HuH-7.5 (cell line): Measurements from ENCODE around the gene FOXP1.
"Not testable (repeated sequence)": the region's sequence is repeated elsewhere in the genome, so short reads cannot be mapped to it uniquely, and the experiment has no call there.

Experiments
- DNase-seq: peaks from one replicate; pipeline ENCODE4 v3.0.0; 2011; ENCODE audit warnings: low spot score

Gene FOXP1

DNA sequence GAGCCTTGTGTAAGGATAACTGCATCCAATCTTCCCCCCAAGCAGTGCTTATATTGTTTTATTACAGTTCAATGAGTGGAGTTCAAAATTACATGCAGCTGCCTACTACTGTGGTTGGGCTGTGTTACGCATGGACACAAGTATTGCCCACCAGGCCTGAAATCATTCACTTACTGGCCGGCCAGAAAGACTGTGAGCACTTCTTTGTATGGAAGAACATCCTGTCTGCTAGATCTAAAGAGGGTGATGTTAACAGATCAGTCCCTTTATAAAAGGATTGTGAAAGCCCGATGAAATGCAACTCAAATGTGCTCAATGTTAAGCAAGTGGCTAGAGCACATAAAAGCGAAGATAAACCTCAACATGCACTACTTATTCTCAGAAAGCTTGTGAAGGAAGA lies 132.5 kb downstream of the FOXP1 start:
- DNase-seq, result no peak

DNA sequence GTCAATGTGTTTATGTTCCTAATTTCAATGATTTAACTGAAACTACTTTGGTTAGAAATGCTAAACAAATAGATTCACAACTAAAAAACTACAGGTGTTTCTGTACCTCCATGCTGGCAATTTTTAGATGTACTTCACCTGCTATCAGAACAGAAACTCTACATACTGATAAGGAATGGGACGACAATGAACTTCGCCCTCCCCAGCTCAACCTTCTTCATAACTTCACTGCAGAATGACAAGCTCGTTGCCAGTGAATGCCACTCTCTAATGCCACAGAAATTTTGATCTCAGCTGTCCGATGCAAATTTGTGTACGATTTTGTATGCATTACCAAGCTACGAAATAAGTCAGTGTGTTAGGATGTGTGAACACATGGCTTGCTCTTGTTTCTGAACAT lies 133.4 kb downstream of the FOXP1 start:
- no peak for DNase-seq

DNA sequence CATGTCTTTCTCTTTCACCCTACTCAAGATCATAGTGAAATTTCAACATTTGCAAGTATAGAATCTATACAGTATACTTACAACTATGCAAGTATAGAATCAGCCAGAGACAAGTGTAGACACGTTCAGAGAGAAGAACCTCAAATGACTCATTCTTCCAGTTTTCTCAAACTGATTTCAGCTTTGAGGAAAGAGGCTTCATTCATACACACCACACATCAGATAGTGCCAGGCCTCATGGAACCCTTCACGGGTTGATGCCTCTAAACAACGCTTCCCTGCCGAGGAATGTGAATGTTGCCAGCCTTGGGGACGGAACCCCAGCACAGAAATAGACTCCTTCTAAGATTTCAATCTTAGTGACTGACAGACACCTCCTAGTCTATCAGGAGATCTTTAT lies 135.7 kb downstream of the FOXP1 start:
- DNase-seq, result no peak

DNA sequence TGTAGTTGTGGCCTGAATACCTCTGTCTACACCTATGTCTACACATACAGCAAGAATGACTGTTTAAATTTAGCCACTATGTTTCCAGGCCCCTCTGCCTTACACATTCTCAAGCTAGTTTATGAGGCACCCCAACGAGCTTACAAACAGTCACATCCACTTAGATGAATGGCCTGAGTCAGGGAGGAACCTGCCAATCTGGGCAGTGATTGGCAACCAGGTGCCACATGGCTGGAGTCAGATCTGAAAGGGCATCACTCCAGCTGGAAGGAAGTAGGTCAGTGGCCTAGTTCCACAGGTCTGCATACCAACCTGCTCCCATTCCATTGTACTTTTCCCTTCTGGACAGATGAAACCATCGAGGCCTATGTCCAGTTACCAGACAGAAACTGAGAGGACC lies 136.3 kb downstream of the FOXP1 start:
- DNase-seq, result no peak

DNA sequence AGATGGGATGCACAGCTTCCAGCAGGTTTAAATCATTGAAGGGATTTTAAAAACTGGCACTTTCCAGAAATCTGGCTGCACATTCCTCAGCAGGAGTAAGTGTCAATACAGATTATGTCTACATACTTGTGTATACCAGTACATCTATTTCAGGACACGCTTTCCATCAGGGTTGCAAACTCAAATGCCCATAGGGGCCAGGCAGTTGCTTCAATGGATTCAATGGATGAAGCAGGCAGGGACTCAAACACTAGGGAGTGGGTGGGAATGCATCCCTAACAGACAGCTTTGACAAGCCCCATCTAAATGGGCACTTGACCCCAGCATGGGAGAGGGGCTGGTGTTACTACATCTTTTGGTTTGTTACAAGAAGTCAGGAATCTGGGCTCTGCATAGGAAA lies 136.8 kb downstream of the FOXP1 start:
- DNase-seq, result no peak

DNA sequence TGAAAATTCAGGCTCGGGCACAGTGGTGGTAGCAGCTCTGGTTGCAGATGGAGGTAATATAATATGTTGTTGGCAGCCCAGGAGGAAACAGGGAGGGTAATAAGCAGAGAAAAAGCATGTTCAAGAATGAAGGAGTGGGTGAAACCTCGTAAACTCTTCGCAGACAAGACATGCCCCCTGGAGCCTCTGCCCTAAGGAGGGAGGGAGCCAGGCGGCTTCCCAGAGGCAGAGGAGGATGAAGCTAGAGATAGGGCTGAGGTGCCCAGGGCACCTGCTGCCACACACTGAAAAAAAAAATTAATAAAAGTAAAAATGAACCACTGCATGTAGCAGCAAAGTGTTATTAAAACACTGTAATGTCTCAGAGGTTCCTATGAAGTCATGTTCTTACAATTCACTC lies 137.3 kb downstream of the FOXP1 start:
- no peak for DNase-seq

DNA sequence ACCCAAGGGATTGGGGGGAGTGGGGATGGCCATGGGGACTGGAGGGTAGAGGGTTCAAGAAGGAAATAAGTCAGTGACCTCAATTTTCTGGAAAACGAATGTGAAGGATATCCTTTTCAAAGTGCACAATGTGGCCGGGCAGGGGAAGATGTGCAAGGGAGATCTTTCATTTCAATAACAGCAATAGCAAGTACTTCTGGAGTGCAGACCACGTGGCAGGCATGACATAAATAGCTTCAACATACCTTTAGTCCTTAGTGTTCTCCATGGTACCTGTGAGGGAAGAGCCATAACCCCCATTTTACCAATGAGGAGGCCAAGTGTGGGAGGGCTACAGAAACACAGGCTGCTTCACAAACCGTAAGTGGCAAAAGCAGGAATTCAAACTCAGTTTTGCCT lies 138.7 kb downstream of the FOXP1 start:
- no peak for DNase-seq

DNA sequence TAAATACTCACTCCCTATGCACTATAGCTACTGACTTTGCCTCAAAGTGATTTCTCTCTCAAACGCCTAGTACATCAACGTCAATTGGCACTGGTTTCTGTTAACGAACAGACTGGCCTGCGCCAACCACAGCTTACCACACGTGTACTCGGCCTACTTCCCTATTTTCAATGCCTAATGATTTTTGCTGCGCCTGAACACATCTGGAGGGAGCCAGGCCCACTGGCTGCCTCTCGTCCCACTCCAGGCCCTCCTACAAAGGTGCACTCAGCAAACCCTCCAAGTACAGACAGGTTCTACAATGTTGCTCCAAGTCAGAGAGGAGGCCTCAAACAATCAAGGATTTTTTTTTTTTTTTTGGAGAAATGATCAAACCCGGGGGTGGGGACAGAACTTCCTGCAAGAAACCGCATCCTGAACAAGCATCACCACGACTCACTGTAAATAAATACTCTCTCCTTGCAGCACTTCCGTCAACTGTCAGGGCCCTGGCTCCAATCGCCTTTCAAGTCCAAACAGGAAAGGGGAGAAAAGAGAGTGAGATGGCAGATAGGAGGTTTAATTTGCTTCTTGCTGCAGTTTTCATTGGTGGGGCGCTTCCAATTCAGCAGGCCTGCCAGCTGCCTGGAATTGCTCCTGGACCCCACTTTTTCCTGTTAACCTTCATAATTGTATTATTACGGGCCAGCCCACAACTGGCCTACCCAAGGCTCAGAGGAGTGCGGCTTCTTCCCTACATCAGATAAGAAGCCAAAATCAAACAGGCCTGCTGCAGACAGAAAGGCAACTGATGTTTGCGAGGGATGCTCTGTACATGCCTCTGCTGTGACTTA lies 139.3 kb downstream of the FOXP1 start:
- no peak for DNase-seq

DNA sequence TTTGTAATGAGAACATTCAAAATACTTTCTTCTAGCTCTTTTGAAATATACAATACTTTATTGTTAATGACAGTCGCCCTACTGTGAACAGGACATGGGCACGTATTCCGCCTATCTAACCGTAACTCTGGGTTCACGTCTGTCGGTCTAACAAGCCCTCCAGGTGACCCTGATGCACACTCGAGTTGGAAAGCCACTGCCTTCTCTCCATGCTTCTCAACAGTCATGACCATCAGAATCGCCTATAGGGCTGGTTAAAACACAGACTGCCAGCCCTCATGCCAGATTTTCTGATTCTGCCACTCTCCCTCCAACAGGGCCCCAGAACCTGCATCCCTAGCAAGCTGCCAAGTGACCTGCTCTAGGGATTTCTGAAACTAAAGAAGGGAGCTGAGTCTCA lies 140.2 kb downstream of the FOXP1 start:
- DNase-seq, result no peak

DNA sequence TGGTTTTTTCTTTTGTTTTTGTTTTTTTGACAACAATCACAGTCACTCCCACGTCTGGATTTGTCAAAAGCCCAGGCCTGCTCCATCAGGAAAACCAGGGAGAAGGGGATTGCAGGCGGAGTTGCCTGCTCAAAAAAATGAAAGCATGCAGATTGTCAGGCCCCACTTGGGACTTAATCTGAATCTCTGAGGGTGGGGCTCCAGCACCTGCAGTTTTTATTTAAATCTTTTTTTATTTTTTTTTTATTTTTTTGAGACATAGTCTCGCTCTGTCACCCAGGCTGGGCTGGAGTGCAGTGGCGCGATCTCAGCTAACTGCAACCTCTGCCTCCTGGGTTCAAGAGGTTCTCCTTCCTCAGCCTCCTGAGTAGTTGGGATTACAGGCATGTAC lies 140.9 kb downstream of the FOXP1 start:
- DNase-seq, result no peak

DNA sequence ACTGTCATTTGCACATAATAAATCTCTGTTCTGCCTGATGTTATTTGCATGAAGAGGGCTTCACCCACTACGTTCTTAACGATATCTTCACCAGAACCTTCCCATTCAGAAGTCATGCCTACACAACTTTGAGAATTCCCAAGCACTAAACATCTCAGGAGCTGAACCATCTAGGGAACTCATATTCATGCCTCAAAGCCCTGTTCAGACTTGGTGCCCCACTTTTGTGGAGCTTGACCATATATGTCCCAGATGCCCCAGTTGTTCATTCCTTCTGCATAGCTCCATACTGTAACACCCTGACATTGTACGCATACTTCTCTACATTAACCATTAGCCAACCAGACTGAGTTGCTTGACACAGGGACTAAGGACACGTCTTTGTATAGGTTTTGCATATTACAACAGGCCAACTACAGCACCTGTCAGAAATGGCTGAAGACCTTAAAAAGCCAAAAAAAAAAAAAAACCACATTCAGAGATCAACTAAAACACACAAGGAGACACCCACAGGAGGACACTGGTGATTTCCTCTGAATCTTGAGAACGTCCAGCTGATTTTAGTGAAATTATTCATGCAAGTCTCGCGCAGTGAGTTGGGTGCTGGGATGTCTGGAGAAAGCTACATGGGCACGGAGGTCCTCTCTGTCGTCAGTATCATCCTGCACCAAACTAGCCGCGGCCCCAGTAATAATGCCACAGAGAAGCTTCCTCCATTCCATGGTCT lies 141.4 kb downstream of the FOXP1 start:
- no peak for DNase-seq

DNA sequence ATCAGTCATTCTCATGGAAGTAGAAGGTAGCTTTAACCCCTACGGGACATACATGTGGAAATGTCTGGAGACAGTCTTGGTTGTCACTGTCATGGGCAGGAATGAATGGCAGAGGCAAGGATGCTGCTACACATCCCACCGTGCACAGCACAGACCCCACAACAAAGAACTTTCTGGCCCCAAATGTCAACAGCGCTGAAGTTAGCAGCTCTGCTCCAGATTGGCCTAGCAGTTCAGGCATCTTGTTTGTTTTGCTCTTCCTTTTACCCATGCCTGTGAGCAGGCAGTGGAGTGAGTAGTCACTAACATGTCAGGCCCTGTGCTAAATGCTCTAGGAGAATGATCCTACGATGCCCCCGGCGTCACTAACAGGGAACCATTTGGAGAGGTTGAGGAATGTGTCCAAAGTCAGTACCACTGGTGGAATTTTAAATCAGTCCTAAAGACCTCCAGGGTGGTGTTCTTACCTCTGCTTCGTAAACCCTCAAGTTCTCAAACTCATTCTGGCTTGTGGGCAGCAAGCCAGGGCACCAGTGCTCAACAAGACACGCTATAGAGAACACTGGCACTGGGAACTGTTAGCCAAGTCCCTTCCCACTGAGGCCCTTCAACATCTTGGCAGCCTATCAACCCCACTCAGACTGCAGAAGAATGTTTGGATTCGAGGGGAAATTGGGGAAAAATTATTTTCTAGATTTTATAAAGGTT lies 142.2 kb downstream of the FOXP1 start:
- no peak for DNase-seq

DNA sequence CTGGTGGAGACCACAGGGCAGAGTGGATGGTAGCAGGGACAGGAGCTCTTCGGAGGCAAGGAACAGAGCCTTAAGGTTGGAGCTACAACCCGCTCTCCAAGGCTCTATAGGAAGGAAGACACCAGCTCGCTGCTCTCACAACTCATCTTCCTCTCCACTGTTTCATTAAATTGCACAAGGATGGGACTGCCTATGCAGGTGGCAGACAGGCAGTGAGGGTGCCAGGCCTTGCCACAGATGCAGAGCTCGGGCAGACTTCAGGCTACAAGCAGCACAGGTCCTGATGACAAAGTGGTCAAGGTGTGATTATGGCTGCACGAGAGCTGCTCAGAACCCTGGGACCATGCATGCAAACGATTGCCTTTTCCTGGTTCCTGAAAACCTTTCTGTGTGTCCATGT lies 144.6 kb downstream of the FOXP1 start:
- DNase-seq, result no peak

DNA sequence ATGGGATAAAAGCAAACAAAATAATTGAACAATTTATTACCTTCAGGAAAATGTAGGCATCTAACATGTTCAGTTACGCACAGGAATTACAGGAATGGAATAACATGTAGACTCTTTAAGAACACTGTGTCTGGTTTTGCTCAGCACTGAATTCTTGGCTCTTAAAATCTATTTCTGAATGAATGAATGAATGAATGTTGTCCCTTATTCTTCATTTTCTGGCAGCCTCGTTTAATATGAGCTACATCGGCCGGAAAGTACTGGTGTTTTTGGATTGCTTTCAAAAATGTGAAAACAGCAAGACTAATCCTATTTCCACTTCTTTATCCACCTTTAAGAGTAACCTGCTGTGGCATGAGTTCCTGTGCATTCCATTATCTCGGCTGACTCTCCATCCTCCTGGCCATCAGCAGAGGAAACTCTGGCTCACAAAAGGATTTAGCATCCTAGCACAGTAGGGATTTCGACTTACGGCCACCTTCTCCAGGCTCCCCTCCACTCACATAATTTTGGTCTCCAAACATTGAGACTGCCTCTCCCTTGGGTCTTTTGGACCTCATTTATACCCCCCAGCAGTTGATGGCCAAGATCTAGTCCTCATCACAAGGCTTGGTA lies 145.3 kb downstream of the FOXP1 start:
- no peak for DNase-seq

DNA sequence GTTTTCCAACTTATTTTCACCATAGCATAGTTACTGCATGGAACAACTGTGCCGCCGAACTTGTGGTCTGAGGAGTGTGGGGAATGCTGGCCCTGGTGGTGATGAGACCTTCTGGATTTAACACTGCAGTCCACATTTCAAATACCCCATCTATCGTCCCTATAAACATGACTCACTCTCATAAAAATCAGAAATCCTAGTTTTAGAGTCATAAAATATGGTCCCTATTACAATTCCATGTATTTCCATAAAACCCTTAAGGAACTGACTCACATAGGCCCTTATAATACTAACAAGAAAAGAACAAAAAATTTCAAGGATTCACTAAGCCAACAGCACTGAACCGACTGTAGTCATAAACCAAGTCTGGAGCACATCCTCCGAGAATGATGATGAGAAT lies 147.2 kb downstream of the FOXP1 start:
- no peak for DNase-seq

DNA sequence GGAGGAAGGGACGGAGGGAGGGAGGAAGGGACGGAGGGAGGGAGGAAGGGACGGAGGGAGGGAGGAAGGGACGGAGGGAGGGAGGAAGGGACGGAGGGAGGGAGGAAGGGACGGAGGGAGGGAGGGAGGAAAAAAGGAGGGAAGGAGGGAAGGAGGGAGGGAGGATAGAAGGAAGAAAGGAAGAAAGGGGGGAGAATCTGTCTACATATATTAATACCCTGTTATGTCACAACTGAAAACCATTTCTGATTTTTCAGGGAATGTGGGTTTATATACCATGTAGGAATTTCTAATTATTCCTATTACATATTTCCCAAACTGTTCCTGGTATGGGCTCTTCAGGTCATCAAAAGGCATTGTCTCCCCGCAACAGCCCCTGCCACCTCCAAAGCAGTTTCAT lies 147.7 kb downstream of the FOXP1 start:
- not testable (repeated sequence) for DNase-seq

DNA sequence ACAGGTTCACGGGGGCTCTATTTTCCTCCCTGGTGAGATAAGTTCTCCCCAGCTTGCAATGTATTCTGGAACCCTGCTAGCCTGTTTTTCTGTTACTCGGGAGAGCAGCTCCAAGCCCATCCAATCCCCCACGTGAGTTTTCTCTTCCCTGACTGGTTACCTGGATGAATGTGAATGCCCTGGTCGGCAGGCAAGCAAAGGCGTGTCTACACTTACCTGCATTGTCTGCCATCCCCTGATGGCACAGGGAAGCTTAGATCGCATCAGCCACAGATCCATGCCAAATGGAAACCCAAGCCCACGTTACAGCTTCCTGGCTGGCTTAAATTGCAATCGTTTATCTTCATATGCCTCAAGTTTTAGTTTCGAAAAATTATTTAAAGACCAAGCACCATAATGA lies 149.9 kb downstream of the FOXP1 start:
- no peak for DNase-seq

DNA sequence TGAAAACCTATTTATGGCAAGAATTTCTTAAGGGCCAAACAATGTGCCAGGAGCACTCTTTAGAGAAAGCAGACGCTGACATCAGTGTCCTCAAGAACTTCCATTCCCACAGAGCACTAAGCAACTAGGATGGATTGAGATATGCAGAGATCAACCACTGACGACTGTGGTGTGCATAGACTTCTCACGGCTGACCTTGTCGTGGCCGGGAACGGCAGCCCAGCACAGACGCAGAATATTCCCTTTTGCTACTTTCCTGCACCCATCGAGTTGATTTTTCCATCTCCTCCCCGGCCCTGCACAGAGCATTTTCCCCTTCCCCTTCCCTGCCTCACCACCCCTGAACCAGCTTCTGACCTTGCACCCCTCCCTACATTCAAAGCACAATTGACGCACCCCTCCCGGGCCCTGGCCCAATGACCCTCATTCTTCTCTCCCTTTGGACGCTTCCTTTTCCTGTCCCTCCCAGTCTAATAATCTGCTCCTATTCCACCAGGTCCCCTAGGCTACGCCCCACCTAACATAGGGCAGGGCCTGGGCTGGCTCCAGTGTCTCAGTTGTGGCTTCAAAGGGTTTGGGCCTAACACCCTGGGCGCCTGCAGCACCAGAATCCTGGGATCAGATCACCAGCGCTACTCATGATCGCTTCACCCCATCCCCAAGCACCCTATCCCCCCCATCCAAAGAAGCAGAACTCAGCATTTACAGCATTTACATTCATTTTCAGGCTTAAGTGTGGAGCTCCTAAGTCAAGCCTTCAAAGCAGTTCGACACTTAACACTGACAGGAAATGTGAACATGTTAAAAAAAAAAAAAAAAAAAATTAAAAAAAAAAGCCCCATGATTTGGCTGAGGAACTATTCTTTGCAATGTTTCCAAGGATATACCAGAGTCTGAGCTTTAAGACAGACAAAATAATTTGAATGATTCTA lies 151.2 kb downstream of the FOXP1 start:
- no peak for DNase-seq

DNA sequence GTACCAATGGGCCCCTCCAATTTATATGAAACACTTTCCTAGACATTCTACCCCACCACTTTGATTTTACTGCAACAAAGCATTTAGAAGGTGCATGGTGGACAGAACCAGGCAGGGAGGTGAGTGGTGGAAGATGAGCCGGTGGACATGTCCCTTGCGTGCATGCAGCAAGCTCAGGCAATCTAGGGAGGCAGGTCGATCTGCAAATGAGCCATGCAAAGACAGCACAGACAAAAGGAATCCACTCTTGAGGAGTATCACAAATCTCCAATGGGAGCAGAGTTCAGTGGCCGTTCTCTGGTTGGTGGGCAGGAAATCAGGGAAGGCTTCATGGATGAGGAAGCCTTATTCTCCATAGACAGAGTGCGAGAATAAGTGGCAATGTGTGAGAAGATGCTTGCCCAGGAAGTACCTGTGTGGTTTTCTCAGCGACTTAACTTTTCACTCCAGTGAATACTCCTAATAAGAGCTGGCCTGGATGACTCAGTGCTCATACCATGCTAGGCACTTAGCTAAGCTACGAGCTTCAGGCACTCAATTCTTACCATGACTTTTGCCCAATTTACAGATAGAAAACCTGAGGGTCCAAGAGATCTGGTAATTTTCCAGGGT lies 152.5 kb downstream of the FOXP1 start:
- no peak for DNase-seq

DNA sequence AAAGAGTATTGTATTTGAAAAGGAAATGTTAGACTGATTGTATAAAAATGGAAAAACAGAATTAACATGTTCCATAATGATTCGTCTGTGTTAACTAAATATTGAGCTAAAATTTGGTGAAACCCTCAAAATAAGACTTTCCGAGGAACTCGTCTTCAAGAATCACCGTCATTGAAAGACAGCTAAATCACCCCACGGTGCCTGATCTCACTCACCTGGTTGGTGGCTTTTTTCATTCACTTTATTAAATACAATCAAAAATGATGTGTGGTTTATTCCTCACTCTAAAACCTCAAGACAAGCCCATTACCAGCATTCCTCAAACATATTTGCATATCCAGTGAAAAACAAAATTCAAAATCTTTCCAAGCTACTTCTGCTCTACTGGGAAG lies 153.9 kb downstream of the FOXP1 start:
- no peak for DNase-seq
